H1 (cell line): ENCODE measurements around the gene OLIG2. TPM values are rescaled to one million over a fixed set of nuclear protein-coding genes. Genes with fewer than 3 reads are reported as not detected.

Source experiments
- CREB1 ChIP-seq: IDR thresholded peaks from 2 replicates; pipeline ENCODE4 v1.6.1; 2012; ENCODE audit warnings: inconsistent platforms
- EP300 ChIP-seq, 2 experiments: IDR thresholded peaks; 1 replicate in 1 of 2; 2 replicates in 1 of 2; pipeline ENCODE4 v1.6.1; 2011 to 2012; ENCODE audit warnings: low read depth in 2 of 2, low read length in 2 of 2, mild to moderate bottlenecking in 2 of 2, borderline replicate concordance in 1 of 2, inconsistent platforms in 1 of 2, moderate library complexity in 1 of 2
- NANOG ChIP-seq: IDR thresholded peaks from 2 replicates; pipeline ENCODE4 v1.6.1; 2011; ENCODE audit warnings: low read length, low read depth, mild to moderate bottlenecking, inconsistent platforms; ENCODE audit not compliant: insufficient read depth, poor library complexity, severe bottlenecking
- POU5F1 ChIP-seq: IDR thresholded peaks from 2 replicates; pipeline ENCODE4 v1.6.1; 2011; ENCODE audit warnings: low read depth, mild to moderate bottlenecking, low read length, moderate library complexity
- ZNF274 ChIP-seq: IDR thresholded peaks from 2 replicates; pipeline ENCODE4 v1.7.0; 2012; ENCODE audit warnings: low read length, borderline replicate concordance; ENCODE audit errors: extremely low read depth
- polyA plus RNA-seq, 7 experiments: library from polyadenylated mRNA; depleted of rRNA in 3 of 7; stranded (reverse) in 5 of 7; unstranded in 2 of 7; fragments of >200 nt in 5 of 7; fragments of 200-250 nt in 2 of 7; gene quantifications; 1 replicate in 5 of 7; 2 replicates in 1 of 7; 4 replicates in 1 of 7; pipeline versions ENCODE4 v1.2.1 to v1.2.3, GENCODE V29; 2011 to 2013; ENCODE audit warnings: missing spikeins in 2 of 7, mixed read lengths in 2 of 7
- total RNA-seq: library from RNA; stranded (reverse); fragmentation: NEBNext Ultra II Directional; extraction: Animal tissue kit (Norgen Biotek cat#: 25700); gene quantifications from 2 replicates; pipeline ENCODE4 v1.2.1, GENCODE V29; 2021

The OLIG2 gene
- total and polyA plus RNA-seq, 2 of the 8 experiments (the other 6 are each of a cell fraction or from before 2014, with no cell fraction given) = 0.79 TPM; not detected in 1

DNA sequence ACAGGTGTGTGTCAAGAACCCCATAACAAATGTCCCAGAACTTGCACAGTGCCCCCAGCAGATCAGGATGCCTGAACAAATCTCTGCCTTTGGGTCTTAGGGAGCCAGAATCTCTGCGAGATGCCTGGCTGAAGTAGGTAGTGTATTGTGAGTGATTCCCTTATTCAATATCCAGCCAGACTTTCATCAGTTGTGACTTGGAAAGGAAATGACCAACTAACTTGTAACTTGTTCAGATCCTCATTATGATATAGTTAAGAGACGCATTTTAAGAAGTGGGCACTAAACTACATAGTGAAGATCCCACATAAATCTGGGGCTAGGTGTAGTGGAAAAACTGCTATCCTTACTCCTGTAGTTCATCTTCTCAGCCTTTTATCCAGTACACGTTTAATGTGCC, 11.8 kb downstream of the OLIG2 start (continued):
- TF ChIP-seq NANOG = no peak
- no peak for TF ChIP-seq EP300 (IDR thresholded peaks at IDR 0.05; ENCODE audit: borderline replicate concordance in 1 of 2, low read depth in 2 of 2, low read length in 2 of 2)
- TF ChIP-seq POU5F1 = no peak
- no peak for TF ChIP-seq ZNF274
- TF ChIP-seq CREB1 = no peak
